WTC11 (cell line): ENCODE data around the gene MYMX. TPM values are rescaled to one million over a fixed set of nuclear protein-coding genes. Genes with fewer than 3 reads are reported as not detected.

ENCODE experiments used
- ATF1 ChIP-seq: sonication (generic); formaldehyde crosslinking; IDR thresholded peaks from 2 replicates; pipeline ENCODE4 v1.8.1; 2023; ENCODE audit warnings: mild to moderate bottlenecking, moderate library complexity, missing genetic modification reagents
- ELF4 ChIP-seq: sonication (generic); formaldehyde crosslinking; IDR thresholded peaks from 2 replicates; pipeline ENCODE4 v1.8.1; 2022; ENCODE audit warnings: low read depth, mild to moderate bottlenecking, moderate library complexity, missing genetic modification reagents
- ESRRA ChIP-seq: sonication (generic); formaldehyde crosslinking; IDR thresholded peaks from 2 replicates; pipeline ENCODE4 v1.8.1; 2022; ENCODE audit warnings: mild to moderate bottlenecking, missing genetic modification reagents, borderline replicate concordance
- FOXJ3 ChIP-seq: sonication (generic); formaldehyde crosslinking; IDR thresholded peaks from 2 replicates; pipeline ENCODE4 v1.9.0; 2021; ENCODE audit warnings: missing genetic modification reagents, mild to moderate bottlenecking, borderline replicate concordance
- IRF2 ChIP-seq: sonication (generic); formaldehyde crosslinking; IDR thresholded peaks from 2 replicates; pipeline ENCODE4 v1.8.0; 2022; ENCODE audit warnings: low read depth, missing genetic modification reagents, borderline replicate concordance
- RELA ChIP-seq: sonication (generic); formaldehyde crosslinking; IDR thresholded peaks from 2 replicates; pipeline ENCODE4 v1.8.1; 2022; ENCODE audit warnings: missing genetic modification reagents, mild to moderate bottlenecking, borderline replicate concordance
- RORB ChIP-seq: fragments of 250-450 bp; sonication (Bioruptor Pico); IDR thresholded peaks from 2 replicates; pipeline ENCODE4 v1.9.0; 2021; ENCODE audit warnings: mild to moderate bottlenecking
- SMAD4 ChIP-seq: sonication (generic); formaldehyde crosslinking; IDR thresholded peaks from 2 replicates; pipeline ENCODE4 v1.8.0; 2022; ENCODE audit warnings: mild to moderate bottlenecking, missing genetic modification reagents
- SP1 ChIP-seq: sonication (generic); formaldehyde crosslinking; conservative IDR thresholded peaks from 2 replicates; pipeline ENCODE4 v1.8.1; 2022; ENCODE audit warnings: missing genetic modification reagents
- TCF7 ChIP-seq: sonication (generic); formaldehyde crosslinking; IDR thresholded peaks from 2 replicates; pipeline ENCODE4 v1.8.0; 2022; ENCODE audit warnings: mild to moderate bottlenecking, low read depth, missing genetic modification reagents, moderate library complexity
- ZNF219 ChIP-seq: sonication (generic); formaldehyde crosslinking; IDR thresholded peaks from 2 replicates; pipeline ENCODE4 v1.8.0; 2023; ENCODE audit warnings: missing genetic modification reagents, mild to moderate bottlenecking, borderline replicate concordance
- ZNF416 ChIP-seq: fragments of 250-450 bp; sonication (Bioruptor Pico); IDR thresholded peaks from 2 replicates; pipeline ENCODE4 v1.9.0; 2021; ENCODE audit warnings: mild to moderate bottlenecking, inconsistent platforms
- total RNA-seq: library from RNA; stranded (reverse); gene quantifications from 3 replicates; pipeline ENCODE4 v1.2.3, GENCODE V29; 2021
- TF ChIP-seq, protein P1 (sequence below): fragments of 250-450 bp; sonication (Bioruptor Pico); conservative IDR thresholded peaks from 2 replicates; pipeline ENCODE4 v1.9.0; 2021; ENCODE audit warnings: mild to moderate bottlenecking
- TF ChIP-seq, protein P2 (sequence below): sonication (generic); formaldehyde crosslinking; IDR thresholded peaks from 2 replicates; pipeline ENCODE4 v1.8.0; 2022; ENCODE audit warnings: missing genetic modification reagents
- TF ChIP-seq, protein P3 (sequence below): sonication (generic); formaldehyde crosslinking; IDR thresholded peaks from 2 replicates; pipeline ENCODE4 v1.8.0; 2023; ENCODE audit warnings: mild to moderate bottlenecking, missing genetic modification reagents
- TF ChIP-seq, protein P4 (sequence below): sonication (generic); formaldehyde crosslinking; IDR thresholded peaks from 2 replicates; pipeline ENCODE4 v1.8.0; 2022; ENCODE audit warnings: mild to moderate bottlenecking, missing genetic modification reagents
- TF ChIP-seq, protein P5 (sequence below): sonication (generic); formaldehyde crosslinking; IDR thresholded peaks from 2 replicates; pipeline ENCODE4 v1.8.1; 2023; ENCODE audit warnings: mild to moderate bottlenecking, missing genetic modification reagents, borderline replicate concordance
- TF ChIP-seq, protein P6 (sequence below): sonication (generic); formaldehyde crosslinking; IDR thresholded peaks from 2 replicates; pipeline ENCODE4 v1.8.0; 2023; ENCODE audit warnings: missing genetic modification reagents
- TF ChIP-seq, protein P7 (sequence below): sonication (generic); formaldehyde crosslinking; conservative IDR thresholded peaks from 2 replicates; pipeline ENCODE4 v1.8.1; 2023; ENCODE audit warnings: mild to moderate bottlenecking, low read depth, missing genetic modification reagents, moderate library complexity

The MYMX gene
- total RNA-seq, 1 experiment from 2014 or later, result 3.9 TPM

DNA sequence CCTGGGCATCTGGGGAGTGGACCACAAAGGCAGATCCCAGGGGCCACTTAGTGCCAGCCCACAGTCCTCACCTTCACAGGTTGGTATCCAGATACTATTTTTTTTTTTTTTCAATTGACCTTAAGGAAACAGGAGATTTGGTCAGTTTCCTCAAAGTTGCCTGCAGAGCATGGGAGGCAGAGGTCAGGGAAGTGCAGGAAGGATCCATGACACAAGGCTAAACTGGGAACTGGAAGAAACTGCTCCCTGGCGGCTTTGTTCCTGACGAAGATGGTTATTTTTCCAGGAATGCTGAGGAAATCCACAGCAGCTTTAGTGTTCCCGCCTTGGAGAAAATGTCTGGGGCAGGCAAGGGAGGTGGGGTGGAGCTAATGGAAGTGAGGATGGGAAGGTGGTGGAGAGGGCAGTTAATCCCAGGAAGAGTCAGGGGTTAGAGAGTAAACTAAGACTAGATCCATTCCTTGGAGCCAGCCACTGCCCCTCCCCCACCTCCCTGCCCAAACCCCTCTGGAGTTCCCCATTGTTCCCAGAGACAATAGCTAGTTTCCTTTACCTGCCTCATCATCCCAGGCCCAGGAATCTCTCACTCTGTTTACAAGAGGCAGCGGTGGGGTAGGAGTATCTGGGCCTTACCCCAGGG, 14.3 kb upstream of the MYMX start (continued):
- TF ChIP-seq, protein P1, sequence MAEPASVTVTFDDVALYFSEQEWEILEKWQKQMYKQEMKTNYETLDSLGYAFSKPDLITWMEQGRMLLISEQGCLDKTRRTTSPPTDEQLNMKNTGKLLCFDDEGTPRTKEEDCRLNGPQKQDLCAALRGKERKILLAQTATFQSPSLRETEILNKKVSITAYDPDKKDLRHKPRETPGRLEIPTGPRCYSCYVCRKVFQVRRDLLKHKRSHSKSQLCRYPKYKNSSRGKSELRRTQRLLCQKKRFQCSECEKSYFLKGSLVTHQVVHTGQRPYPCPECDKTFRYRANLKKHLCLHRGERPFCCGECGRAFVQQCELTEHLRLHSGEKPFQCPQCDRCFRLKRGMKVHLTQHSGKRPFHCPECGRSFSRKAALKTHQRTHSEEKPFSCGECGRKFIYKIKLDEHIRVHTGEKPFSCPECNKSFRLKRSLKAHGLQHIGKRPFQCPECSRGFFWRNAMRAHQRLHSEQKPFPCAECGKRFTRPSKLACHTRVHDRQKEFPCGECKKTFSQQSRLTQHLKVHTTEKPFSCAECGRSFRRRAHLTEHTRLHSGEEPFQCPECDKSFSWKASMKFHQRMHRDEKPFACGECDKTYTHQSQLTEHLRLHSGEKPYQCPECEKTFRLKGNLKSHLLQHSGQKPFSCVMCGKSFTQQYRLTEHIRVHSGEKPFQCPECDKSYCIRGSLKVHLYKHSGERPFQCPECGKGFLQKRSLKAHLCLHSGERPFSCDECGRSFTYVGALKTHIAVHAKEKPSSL (CRISPR knock-in tag), result no peak
- TF ChIP-seq, protein P2, sequence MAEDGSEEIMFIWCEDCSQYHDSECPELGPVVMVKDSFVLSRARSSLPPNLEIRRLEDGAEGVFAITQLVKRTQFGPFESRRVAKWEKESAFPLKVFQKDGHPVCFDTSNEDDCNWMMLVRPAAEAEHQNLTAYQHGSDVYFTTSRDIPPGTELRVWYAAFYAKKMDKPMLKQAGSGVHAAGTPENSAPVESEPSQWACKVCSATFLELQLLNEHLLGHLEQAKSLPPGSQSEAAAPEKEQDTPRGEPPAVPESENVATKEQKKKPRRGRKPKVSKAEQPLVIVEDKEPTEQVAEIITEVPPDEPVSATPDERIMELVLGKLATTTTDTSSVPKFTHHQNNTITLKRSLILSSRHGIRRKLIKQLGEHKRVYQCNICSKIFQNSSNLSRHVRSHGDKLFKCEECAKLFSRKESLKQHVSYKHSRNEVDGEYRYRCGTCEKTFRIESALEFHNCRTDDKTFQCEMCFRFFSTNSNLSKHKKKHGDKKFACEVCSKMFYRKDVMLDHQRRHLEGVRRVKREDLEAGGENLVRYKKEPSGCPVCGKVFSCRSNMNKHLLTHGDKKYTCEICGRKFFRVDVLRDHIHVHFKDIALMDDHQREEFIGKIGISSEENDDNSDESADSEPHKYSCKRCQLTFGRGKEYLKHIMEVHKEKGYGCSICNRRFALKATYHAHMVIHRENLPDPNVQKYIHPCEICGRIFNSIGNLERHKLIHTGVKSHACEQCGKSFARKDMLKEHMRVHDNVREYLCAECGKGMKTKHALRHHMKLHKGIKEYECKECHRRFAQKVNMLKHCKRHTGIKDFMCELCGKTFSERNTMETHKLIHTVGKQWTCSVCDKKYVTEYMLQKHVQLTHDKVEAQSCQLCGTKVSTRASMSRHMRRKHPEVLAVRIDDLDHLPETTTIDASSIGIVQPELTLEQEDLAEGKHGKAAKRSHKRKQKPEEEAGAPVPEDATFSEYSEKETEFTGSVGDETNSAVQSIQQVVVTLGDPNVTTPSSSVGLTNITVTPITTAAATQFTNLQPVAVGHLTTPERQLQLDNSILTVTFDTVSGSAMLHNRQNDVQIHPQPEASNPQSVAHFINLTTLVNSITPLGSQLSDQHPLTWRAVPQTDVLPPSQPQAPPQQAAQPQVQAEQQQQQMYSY (CRISPR knock-in tag), result peak; percentile 88
- TF ChIP-seq RELA (CRISPR knock-in tag) (no peak), ESRRA (CRISPR knock-in tag) (no peak), ZNF416 (CRISPR knock-in tag) (no peak), ATF1 (no peak), RORB (CRISPR knock-in tag) (no peak), FOXJ3 (CRISPR knock-in tag) (no peak), TCF7 (CRISPR knock-in tag) (no peak), SP1 (CRISPR knock-in tag) (no peak; the same call in 1 of the 2 replicates), IRF2 (CRISPR knock-in tag) (no peak), SMAD4 (CRISPR knock-in tag) (no peak), ELF4 (CRISPR knock-in tag) (no peak), ZNF219 (no peak)
- TF ChIP-seq, protein P3, sequence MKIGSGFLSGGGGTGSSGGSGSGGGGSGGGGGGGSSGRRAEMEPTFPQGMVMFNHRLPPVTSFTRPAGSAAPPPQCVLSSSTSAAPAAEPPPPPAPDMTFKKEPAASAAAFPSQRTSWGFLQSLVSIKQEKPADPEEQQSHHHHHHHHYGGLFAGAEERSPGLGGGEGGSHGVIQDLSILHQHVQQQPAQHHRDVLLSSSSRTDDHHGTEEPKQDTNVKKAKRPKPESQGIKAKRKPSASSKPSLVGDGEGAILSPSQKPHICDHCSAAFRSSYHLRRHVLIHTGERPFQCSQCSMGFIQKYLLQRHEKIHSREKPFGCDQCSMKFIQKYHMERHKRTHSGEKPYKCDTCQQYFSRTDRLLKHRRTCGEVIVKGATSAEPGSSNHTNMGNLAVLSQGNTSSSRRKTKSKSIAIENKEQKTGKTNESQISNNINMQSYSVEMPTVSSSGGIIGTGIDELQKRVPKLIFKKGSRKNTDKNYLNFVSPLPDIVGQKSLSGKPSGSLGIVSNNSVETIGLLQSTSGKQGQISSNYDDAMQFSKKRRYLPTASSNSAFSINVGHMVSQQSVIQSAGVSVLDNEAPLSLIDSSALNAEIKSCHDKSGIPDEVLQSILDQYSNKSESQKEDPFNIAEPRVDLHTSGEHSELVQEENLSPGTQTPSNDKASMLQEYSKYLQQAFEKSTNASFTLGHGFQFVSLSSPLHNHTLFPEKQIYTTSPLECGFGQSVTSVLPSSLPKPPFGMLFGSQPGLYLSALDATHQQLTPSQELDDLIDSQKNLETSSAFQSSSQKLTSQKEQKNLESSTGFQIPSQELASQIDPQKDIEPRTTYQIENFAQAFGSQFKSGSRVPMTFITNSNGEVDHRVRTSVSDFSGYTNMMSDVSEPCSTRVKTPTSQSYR (CRISPR knock-in tag), result peak; percentile 89
- TF ChIP-seq, protein P4, sequence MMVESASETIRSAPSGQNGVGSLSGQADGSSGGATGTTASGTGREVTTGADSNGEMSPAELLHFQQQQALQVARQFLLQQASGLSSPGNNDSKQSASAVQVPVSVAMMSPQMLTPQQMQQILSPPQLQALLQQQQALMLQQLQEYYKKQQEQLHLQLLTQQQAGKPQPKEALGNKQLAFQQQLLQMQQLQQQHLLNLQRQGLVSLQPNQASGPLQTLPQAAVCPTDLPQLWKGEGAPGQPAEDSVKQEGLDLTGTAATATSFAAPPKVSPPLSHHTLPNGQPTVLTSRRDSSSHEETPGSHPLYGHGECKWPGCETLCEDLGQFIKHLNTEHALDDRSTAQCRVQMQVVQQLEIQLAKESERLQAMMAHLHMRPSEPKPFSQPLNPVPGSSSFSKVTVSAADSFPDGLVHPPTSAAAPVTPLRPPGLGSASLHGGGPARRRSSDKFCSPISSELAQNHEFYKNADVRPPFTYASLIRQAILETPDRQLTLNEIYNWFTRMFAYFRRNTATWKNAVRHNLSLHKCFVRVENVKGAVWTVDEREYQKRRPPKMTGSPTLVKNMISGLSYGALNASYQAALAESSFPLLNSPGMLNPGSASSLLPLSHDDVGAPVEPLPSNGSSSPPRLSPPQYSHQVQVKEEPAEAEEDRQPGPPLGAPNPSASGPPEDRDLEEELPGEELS (CRISPR knock-in tag), result peak; percentile 29; the same call in 1 of the 2 replicates
- TF ChIP-seq, protein P5, sequence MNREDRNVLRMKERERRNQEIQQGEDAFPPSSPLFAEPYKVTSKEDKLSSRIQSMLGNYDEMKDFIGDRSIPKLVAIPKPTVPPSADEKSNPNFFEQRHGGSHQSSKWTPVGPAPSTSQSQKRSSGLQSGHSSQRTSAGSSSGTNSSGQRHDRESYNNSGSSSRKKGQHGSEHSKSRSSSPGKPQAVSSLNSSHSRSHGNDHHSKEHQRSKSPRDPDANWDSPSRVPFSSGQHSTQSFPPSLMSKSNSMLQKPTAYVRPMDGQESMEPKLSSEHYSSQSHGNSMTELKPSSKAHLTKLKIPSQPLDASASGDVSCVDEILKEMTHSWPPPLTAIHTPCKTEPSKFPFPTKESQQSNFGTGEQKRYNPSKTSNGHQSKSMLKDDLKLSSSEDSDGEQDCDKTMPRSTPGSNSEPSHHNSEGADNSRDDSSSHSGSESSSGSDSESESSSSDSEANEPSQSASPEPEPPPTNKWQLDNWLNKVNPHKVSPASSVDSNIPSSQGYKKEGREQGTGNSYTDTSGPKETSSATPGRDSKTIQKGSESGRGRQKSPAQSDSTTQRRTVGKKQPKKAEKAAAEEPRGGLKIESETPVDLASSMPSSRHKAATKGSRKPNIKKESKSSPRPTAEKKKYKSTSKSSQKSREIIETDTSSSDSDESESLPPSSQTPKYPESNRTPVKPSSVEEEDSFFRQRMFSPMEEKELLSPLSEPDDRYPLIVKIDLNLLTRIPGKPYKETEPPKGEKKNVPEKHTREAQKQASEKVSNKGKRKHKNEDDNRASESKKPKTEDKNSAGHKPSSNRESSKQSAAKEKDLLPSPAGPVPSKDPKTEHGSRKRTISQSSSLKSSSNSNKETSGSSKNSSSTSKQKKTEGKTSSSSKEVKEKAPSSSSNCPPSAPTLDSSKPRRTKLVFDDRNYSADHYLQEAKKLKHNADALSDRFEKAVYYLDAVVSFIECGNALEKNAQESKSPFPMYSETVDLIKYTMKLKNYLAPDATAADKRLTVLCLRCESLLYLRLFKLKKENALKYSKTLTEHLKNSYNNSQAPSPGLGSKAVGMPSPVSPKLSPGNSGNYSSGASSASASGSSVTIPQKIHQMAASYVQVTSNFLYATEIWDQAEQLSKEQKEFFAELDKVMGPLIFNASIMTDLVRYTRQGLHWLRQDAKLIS, result no peak
- TF ChIP-seq, protein P6, sequence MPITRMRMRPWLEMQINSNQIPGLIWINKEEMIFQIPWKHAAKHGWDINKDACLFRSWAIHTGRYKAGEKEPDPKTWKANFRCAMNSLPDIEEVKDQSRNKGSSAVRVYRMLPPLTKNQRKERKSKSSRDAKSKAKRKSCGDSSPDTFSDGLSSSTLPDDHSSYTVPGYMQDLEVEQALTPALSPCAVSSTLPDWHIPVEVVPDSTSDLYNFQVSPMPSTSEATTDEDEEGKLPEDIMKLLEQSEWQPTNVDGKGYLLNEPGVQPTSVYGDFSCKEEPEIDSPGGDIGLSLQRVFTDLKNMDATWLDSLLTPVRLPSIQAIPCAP, result no peak
- TF ChIP-seq, protein P7, sequence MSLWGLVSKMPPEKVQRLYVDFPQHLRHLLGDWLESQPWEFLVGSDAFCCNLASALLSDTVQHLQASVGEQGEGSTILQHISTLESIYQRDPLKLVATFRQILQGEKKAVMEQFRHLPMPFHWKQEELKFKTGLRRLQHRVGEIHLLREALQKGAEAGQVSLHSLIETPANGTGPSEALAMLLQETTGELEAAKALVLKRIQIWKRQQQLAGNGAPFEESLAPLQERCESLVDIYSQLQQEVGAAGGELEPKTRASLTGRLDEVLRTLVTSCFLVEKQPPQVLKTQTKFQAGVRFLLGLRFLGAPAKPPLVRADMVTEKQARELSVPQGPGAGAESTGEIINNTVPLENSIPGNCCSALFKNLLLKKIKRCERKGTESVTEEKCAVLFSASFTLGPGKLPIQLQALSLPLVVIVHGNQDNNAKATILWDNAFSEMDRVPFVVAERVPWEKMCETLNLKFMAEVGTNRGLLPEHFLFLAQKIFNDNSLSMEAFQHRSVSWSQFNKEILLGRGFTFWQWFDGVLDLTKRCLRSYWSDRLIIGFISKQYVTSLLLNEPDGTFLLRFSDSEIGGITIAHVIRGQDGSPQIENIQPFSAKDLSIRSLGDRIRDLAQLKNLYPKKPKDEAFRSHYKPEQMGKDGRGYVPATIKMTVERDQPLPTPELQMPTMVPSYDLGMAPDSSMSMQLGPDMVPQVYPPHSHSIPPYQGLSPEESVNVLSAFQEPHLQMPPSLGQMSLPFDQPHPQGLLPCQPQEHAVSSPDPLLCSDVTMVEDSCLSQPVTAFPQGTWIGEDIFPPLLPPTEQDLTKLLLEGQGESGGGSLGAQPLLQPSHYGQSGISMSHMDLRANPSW (CRISPR knock-in tag), result no peak
